ENCODE results near the gene UBFD1. TPM values are rescaled to one million over a fixed set of nuclear protein-coding genes. Genes with fewer than 3 reads are reported as not detected.

The UBFD1 gene
- total and polyA plus RNA-seq, 2 of the 8 experiments (the other 6 are each of a cell fraction or from before 2014, with no cell fraction given), result 66.3 to 106 TPM

GRCh38 chr16:23608194-23608593 is 50.7 kb downstream of the UBFD1 start:
- no peak for DNase-seq (ENCODE audit: low read depth in 1 of 2, low spot score in 2 of 2)
- no peak overlapping the region for H2AK5ac ChIP-seq (ENCODE audit: low read depth, low read length)
- no peak overlapping the region for H4K8ac ChIP-seq (ENCODE audit: extremely low read depth, insufficient read depth, low read length)
- peaks cover 8 to 55% (median 16%) of the 10 kb centered on the region in 4 experiments; a peak in 6 of 8 replicates for H3K36me3 ChIP-seq (ENCODE audit: control insufficient read depth in 2 of 4, insufficient read depth in 4 of 4, low read length in 3 of 4)
- no peak overlapping the region for H2AFZ ChIP-seq (ENCODE audit: low read length)
- no peaks in the 10 kb centered on the region for H3K4me1 ChIP-seq (replicated peaks in 1 of 4; ENCODE audit: control insufficient read depth in 3 of 4, insufficient read depth in 4 of 4, low read length in 3 of 4)
- no peak overlapping the region for H2BK12ac ChIP-seq (ENCODE audit: low read depth, low read length)
- no peak overlapping the region for H3K18ac ChIP-seq (ENCODE audit: extremely low read depth, low read length)
- H3K79me2 ChIP-seq (ENCODE audit: control insufficient read depth in 1 of 2, insufficient read depth in 2 of 2, low read length in 2 of 2), result no peaks in the 10 kb centered on the region
- no peak overlapping the region for H3K4ac ChIP-seq (replicated peaks; ENCODE audit: insufficient read length, low read depth, low read length)
- no peak overlapping the region for H4K91ac ChIP-seq (replicated peaks; ENCODE audit: insufficient read length, low read length)
- 93% methylated on average over 4 of the region's 4 CpGs; no CpG with 5 or more reads in 1 of the 2 experiments for WGBS, 2 experiments (ENCODE audit: extremely low coverage in 1 of 2, insufficient coverage in 1 of 2, insufficient read length in 1 of 2, insufficient replicate concordance in 2 of 2, low coverage in 1 of 2, low lambda C conversion rate in 2 of 2, missing lambda C conversion rate in 1 of 2)
- H2BK120ac ChIP-seq (replicated peaks; ENCODE audit: low read depth, low read length), result no peak overlapping the region
- FAIRE-seq, result no peak
- H3K79me1 ChIP-seq (ENCODE audit: low read depth, low read length), result no peaks in the 10 kb centered on the region
- H4K20me1 ChIP-seq (replicated peaks in 1 of 2; ENCODE audit: control insufficient read depth in 1 of 2, insufficient read depth in 2 of 2, low read length in 2 of 2), result peaks cover 0 to 2% of the 10 kb centered on the region in 2 experiments
- TF ChIP-seq JUND (IDR thresholded peaks at IDR 0.05; ENCODE audit: low read length) (no peak), SIN3A (conservative IDR thresholded peaks at IDR 0.05 in 1 of 2, IDR thresholded peaks at IDR 0.05 in 1 of 2; ENCODE audit: low read depth in 1 of 2, low read length in 2 of 2) (no peak), SAP30 (IDR thresholded peaks at IDR 0.05; ENCODE audit: insufficient read depth, insufficient replicate concordance, low read length) (no peak), SP4 (IDR thresholded peaks at IDR 0.05; ENCODE audit: low read length) (no peak), MAFK (IDR thresholded peaks at IDR 0.05; ENCODE audit: low read depth, low read length) (no peak), SP2 (IDR thresholded peaks at IDR 0.05; ENCODE audit: low read length) (no peak), RXRA (IDR thresholded peaks at IDR 0.05; ENCODE audit: insufficient read depth, low read depth, low read length) (no peak), SRF (IDR thresholded peaks at IDR 0.05; ENCODE audit: low read depth, low read length) (no peak), GTF2F1 (IDR thresholded peaks at IDR 0.05; ENCODE audit: borderline replicate concordance, low read depth, low read length) (no peak), ATF2 (IDR thresholded peaks at IDR 0.05; ENCODE audit: low read length) (no peak), HDAC6 (IDR thresholded peaks at IDR 0.05; ENCODE audit: low read depth, low read length) (no peak)
- H3K9ac ChIP-seq (replicated peaks in 1 of 4; ENCODE audit: extremely low read depth in 1 of 4, low read depth in 3 of 4, low read length in 3 of 4), result no peak overlapping the region
- H3K9me3 ChIP-seq (ENCODE audit: insufficient read depth in 2 of 2, low read depth in 1 of 2, low read length in 1 of 2), result no peaks in the 10 kb centered on the region
- H3K23me2 ChIP-seq (ENCODE audit: low read depth, low read length), result no peaks in the 10 kb centered on the region
- no peak overlapping the region for H4K5ac ChIP-seq (ENCODE audit: insufficient read length, low read depth, low read length)
- no peak overlapping the region for H2BK5ac ChIP-seq (ENCODE audit: low read depth, low read length)
- no peak overlapping the region for H3K4me2 ChIP-seq (ENCODE audit: insufficient read depth in 1 of 2, low read depth in 2 of 2, low read length in 2 of 2)
- no peak overlapping the region for H3K27ac ChIP-seq (ENCODE audit: low read depth, low read length)
- no peak overlapping the region for H3K23ac ChIP-seq (ENCODE audit: insufficient read length)
- no peak overlapping the region for H3K4me3 ChIP-seq (ENCODE audit: extremely low read depth in 1 of 4, insufficient read depth in 2 of 4, low read depth in 3 of 4, low read length in 4 of 4)
- H3K27me3 ChIP-seq (replicated peaks in 1 of 4; ENCODE audit: control insufficient read depth in 3 of 4, extremely low read depth in 1 of 4, insufficient read depth in 3 of 4, low read length in 3 of 4), result no peaks in the 10 kb centered on the region
- no peak overlapping the region for H2BK20ac ChIP-seq (ENCODE audit: low read length)
- CTCF ChIA-PET (ENCODE audit: partially characterized antibody), result interaction anchor here (1.3 kb wide), 1 partner anchor 9 kb away, joined by 5 read pairs; no protein-coding TSS in a partner anchor
- POLR2A ChIA-PET (ENCODE audit: partially characterized antibody), result interaction anchor here (1.1 to 1.7 kb wide), 2 partner anchors 11 to 30 kb away, joined by 3 to 5 read pairs; partner anchors contain the start of gene NDUFAB1
- no peak overlapping the region for H3K14ac ChIP-seq (ENCODE audit: insufficient read length)
- no peak overlapping the region for H2BK15ac ChIP-seq (ENCODE audit: low read length)
- H3K56ac ChIP-seq (replicated peaks; ENCODE audit: insufficient read length, low read depth, low read length), result no peak overlapping the region

Data from H1 (cell line).